NCI-H524 treated with DMSO at 0.1 percent for 48 hours (cell line): ENCODE measurements around the gene XBP1.
"Not testable (repeated sequence)": the region's sequence is repeated elsewhere in the genome, so short reads cannot be mapped to it uniquely, and the experiment has no call there.

ENCODE experiments used
- DNase-seq: peaks from one replicate; lab custom pipeline; 2025; lab: John Stamatoyannopoulos, UW

The XBP1 gene

DNA sequence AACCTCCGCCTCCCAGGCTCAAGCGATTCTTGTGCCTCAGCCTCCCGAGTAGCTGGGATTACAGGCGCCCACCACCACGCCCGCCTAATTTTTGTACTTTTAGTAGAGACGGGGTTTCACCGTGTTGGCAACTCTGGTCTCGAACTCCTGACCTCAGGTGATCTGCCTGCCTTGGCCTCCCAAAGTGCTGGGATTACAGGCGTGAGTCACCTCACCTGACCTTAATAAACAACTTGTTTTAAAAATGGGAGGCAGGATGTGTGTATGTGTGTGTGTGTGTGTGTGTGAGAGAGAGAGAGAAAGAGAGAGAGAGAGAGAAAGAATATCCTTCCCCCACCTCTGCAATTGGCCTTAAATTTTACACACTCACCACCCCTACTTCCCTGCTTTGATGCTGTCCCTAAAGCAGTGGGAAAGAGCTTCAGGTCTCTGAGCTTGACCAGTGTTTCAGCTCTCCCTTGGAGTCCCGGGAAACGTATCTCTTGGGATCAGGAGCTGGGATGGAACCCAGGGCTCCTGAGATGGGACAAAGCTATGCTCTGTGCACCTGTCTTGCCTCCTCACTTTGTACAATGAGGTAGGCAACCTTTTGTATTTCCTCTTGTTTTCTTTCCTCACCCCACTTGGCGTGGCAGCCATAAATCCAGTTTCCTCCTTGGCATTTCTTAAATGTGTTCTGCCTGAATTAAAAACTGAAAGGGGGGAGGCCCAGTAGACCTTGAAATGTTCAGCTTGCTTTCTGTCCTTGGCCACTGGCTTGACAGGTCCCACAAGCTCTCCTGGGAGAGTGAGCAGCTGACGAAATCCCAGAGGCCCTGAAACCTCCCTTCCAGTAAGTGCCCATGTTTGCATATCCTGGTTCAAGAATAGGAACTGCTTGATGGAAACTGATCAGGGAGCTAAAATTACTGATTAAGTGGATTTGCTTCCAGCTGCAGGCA, 17.8 kb upstream of the XBP1 start:
- no peak for DNase-seq

GRCh38 chr22:28817064-28817463, 16.7 kb upstream of the XBP1 start:
- no peak for DNase-seq

- no peak for DNase-seq
Observed at GRCh38 chr22:28815729-28816128, 15.4 kb upstream of the XBP1 start.

DNA sequence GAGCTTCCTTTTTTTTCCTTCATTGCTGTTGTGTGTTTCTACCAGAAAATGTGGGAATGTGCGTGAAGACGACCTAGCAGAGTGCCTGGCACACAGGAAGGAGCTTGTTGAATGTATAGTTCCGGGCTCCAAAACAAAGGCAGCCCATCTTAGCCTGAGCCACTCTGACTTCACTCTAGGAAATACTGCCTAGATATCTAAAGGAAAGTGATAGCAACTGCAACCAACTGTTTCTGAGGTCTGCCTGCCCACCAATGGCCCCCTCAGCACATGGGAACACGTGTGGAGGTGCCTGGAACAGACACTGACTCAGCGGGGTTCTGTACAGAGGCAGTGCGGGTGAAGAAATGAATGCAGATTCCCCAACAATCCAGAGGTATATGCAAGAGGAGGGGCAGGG, 14.7 kb upstream of the XBP1 start:
- DNase-seq, result no peak

- DNase-seq, result no peak
Observed at GRCh38 chr22:28813772-28814518, 13.6 kb upstream of the XBP1 start.

DNA sequence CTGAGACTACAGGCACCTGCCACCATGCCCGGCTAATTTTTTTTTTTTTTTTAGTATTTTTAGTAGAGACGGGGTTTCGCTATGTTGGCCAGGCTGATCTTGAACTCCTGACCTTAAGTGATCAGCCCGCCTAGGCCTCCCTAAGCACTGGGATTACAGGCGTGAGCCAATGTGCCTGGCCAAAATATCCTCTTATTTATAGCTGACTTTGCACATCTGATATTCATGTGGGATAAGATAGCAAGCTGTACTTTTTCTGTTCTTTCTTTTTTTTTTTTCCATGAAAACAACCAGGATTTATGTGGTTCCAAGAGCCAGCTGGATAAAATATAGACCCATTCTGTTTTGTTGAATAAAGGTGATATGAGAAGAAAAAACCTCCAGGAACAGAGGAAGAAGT, 12.1 kb upstream of the XBP1 start:
- no peak for DNase-seq

DNA sequence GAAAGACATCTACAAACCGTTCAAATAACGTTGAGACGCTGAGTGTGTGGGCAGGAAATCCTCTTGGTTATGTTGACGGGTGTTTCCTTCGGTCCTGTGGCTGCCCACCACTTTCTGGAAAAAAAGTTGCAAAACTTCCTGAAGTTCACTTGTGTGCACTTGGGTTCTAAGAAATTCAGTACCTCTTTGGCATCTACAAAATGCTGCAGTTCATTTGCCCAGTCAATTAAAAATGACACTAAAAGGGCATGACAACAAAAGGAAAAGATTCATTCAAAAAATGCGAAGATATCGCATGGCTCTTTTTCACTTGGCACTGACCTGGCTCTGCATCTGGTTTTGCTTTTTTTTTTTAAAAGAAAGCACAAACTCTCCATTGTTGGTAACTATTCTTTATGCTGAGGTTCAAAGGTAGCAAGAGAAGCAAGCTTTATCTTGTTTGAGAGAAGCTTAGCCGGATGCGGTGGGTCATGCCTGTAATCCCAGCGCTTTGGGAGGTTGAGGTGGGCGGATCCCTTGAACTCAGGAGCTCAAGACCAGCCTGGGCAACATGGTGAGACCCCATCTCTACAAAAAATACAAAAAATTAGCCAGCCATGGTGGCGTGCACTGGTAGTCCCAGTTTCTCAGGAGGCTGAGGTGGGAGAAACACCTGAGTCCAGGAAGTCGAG, 10.6 kb upstream of the XBP1 start:
- no peak for DNase-seq

- no peak for DNase-seq
Observed at GRCh38 chr22:28808716-28809355, 8.5 kb upstream of the XBP1 start.

GRCh38 chr22:28805426-28805825, 5.1 kb upstream of the XBP1 start:
- not testable (repeated sequence) for DNase-seq

DNA sequence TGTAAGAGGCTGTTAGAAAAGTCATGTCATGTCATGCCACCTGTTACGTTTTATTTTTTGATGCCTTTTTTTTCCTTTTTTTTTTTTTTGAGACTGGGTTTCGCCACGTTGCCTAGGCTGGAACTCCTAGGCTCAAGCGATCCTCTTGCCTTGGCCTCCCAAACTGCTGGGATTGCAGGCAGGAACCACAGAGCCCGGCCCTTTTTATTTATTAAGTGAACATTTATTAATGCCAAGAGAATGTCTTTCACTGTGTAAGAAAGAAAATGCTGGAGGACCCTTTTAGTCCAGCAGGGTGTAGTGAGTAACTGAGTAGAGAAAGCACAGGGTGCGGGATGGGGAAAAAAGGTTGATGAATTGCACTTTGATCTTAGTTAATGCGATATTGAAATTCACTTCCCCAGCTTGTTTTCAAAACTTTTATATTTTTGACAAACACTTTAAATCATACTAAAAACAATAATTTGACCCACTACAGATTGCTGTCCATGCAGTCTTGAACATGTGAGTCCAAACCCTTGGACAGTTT, 2.3 kb upstream of the XBP1 start:
- DNase-seq, result no peak

DNA sequence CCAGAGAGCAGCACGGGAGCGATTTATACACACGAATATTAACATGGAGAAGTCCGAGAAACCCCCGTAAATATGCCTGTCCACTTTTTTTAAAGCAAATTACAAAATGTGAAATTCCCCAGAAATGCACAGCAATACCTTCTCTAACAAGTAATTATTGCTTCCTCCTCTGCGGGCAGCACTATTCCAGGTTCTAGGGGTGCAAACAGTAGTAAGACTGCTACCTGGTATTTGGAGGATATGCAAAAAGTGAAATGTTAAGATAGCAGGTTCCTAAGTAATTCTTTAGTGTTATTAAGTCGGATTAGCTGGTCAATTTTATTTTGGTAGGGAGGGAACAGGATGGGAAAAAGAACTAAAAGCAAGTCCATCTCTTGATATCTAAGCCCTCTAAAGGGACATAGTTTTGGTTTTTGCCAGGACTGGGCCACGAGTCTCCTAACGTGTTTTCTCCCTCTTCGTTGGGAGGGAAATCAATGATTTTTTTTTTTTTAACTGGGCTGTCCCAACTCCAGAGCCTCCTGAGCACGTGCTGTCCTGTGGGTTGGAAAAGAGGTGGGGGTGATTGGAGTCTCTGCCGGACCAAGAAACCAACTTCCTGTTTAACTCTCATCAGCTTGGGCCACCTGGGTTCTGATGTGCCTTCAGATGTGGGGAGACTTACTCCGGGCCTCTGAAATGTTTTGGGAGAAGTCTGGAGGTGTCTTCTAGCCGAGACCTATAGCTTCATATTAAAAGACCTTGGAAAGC, 1.7 kb upstream of the XBP1 start:
- DNase-seq, result no peak

DNA sequence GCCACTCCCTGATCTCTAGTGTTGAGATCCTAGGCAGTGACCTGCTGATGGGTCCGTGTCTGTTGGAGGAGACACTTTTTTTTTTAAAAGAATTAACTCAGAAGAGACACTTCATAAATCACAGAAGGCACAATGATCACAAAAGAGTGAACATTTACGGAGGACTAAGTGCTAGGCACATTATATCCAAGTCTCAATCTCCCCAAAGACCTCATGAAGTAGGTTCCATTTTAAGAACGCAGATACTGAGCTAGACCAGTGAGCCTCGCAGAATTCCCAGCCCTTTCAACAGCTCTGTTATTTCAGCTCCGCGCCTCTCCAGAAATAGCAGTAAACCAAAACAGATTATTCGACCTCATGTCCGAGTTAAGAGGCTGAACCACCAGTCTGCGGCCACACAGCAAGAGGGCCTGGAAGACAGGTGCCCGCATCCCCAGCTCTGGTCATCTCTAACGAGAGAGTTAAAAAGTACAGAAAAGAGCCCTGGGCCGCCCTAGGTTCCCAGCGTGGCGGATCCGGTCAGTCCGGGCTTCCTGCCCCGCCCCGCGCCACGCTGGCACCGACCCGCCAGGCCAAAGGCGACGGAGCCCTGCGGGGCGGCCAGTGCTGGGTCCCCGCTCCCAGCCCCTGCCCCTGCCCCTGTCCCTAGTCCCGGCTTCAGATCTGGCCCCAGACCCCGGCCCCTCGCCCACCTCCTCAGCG, 612 bp downstream of the XBP1 start:
- no peak for DNase-seq

GRCh38 chr22:28798810-28799605, 1.4 kb downstream of the XBP1 start:
- DNase-seq, result no peak

- DNase-seq, result no peak
Observed at GRCh38 chr22:28795932-28796856, 4.2 kb downstream of the XBP1 start.

DNA sequence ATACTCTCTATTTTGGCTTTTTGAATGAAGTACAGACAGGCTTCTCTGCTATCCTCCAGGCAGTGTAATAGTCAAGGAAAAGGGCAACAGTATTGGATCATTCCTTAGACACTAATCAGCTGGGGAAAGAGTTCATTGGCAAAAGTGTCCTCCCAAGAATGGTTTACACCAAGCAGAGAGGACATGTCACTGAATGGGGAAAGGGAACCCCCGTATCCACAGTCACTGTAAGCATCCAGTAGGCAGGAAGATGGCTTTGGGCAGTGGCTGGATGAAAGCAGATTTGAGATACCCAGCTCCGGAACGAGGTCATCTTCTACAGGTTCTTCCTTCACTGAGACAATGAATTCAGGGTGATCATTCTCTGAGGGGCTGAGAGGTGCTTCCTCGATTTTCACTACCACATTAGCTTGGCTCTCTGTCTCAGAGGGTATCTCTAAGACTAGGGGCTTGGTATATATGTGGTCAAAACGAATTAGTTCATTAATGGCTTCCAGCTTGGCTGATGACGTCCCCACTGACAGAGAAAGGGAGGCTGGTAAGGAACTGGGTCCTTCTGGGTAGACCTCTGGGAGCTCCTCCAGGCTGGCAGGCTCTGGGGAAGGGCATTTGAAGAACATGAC, 5.2 kb downstream of the XBP1 start:
- no peak for DNase-seq

GRCh38 chr22:28793976-28794584, 6.3 kb downstream of the XBP1 start:
- DNase-seq, result no peak

GRCh38 chr22:28792491-28793383, 7.6 kb downstream of the XBP1 start:
- DNase-seq, result no peak
